H1 (cell line): ENCODE results near the gene GABRG3. TPM values are rescaled to one million over a fixed set of nuclear protein-coding genes. Genes with fewer than 3 reads are reported as not detected.

Experiments
- CHD2 ChIP-seq: IDR thresholded peaks from 2 replicates; pipeline ENCODE4 v1.6.1; 2012; ENCODE audit warnings: low read length, improper control_type of control experiment
- GTF2F1 ChIP-seq: IDR thresholded peaks from 2 replicates; pipeline ENCODE4 v1.6.1; 2012; ENCODE audit warnings: low read depth, low read length, improper control_type of control experiment, borderline replicate concordance
- MAFK ChIP-seq: IDR thresholded peaks from 2 replicates; pipeline ENCODE4 v1.6.1; 2012; ENCODE audit warnings: low read depth, mild to moderate bottlenecking, improper control_type of control experiment, low read length
- POLR2AphosphoS5 ChIP-seq: IDR thresholded peaks from 2 replicates; pipeline ENCODE4 v1.6.1; 2011; ENCODE audit warnings: low read depth, low read length
- SIX5 ChIP-seq: IDR thresholded peaks from 2 replicates; pipeline ENCODE4 v1.6.1; 2011; ENCODE audit warnings: mild to moderate bottlenecking, low read depth, low read length
- polyA plus RNA-seq, 7 experiments: library from polyadenylated mRNA; depleted of rRNA in 3 of 7; stranded (reverse) in 5 of 7; unstranded in 2 of 7; fragments of >200 nt in 5 of 7; fragments of 200-250 nt in 2 of 7; gene quantifications; 1 replicate in 5 of 7; 2 replicates in 1 of 7; 4 replicates in 1 of 7; pipeline versions ENCODE4 v1.2.1 to v1.2.3, GENCODE V29; 2011 to 2013; ENCODE audit warnings: missing spikeins in 2 of 7, mixed read lengths in 2 of 7
- total RNA-seq: library from RNA; stranded (reverse); fragmentation: NEBNext Ultra II Directional; extraction: Animal tissue kit (Norgen Biotek cat#: 25700); gene quantifications from 2 replicates; pipeline ENCODE4 v1.2.1, GENCODE V29; 2021
- TF ChIP-seq, protein P1 (sequence below): fragments of 300-600 bp; sonication (generic); IDR thresholded peaks from 2 replicates; pipeline ENCODE4 v1.7.1; 2012; ENCODE audit warnings: low read length, moderate library complexity, mild to moderate bottlenecking, inconsistent platforms; ENCODE audit not compliant: insufficient replicate concordance
- TF ChIP-seq, protein P2 (sequence below): IDR thresholded peaks from 2 replicates; pipeline ENCODE4 v1.6.1; 2011; ENCODE audit warnings: low read length, improper control_type of control experiment
- TF ChIP-seq, protein P3 (sequence below): IDR thresholded peaks from 2 replicates; pipeline ENCODE4 v1.6.1; 2012; ENCODE audit warnings: low read length, inconsistent platforms

GABRG3 gene
- total and polyA plus RNA-seq, 2 of the 8 experiments (the other 6 are each of a cell fraction or from before 2014, with no cell fraction given): 0.17 to 0.80 TPM

- TF ChIP-seq, protein P1, sequence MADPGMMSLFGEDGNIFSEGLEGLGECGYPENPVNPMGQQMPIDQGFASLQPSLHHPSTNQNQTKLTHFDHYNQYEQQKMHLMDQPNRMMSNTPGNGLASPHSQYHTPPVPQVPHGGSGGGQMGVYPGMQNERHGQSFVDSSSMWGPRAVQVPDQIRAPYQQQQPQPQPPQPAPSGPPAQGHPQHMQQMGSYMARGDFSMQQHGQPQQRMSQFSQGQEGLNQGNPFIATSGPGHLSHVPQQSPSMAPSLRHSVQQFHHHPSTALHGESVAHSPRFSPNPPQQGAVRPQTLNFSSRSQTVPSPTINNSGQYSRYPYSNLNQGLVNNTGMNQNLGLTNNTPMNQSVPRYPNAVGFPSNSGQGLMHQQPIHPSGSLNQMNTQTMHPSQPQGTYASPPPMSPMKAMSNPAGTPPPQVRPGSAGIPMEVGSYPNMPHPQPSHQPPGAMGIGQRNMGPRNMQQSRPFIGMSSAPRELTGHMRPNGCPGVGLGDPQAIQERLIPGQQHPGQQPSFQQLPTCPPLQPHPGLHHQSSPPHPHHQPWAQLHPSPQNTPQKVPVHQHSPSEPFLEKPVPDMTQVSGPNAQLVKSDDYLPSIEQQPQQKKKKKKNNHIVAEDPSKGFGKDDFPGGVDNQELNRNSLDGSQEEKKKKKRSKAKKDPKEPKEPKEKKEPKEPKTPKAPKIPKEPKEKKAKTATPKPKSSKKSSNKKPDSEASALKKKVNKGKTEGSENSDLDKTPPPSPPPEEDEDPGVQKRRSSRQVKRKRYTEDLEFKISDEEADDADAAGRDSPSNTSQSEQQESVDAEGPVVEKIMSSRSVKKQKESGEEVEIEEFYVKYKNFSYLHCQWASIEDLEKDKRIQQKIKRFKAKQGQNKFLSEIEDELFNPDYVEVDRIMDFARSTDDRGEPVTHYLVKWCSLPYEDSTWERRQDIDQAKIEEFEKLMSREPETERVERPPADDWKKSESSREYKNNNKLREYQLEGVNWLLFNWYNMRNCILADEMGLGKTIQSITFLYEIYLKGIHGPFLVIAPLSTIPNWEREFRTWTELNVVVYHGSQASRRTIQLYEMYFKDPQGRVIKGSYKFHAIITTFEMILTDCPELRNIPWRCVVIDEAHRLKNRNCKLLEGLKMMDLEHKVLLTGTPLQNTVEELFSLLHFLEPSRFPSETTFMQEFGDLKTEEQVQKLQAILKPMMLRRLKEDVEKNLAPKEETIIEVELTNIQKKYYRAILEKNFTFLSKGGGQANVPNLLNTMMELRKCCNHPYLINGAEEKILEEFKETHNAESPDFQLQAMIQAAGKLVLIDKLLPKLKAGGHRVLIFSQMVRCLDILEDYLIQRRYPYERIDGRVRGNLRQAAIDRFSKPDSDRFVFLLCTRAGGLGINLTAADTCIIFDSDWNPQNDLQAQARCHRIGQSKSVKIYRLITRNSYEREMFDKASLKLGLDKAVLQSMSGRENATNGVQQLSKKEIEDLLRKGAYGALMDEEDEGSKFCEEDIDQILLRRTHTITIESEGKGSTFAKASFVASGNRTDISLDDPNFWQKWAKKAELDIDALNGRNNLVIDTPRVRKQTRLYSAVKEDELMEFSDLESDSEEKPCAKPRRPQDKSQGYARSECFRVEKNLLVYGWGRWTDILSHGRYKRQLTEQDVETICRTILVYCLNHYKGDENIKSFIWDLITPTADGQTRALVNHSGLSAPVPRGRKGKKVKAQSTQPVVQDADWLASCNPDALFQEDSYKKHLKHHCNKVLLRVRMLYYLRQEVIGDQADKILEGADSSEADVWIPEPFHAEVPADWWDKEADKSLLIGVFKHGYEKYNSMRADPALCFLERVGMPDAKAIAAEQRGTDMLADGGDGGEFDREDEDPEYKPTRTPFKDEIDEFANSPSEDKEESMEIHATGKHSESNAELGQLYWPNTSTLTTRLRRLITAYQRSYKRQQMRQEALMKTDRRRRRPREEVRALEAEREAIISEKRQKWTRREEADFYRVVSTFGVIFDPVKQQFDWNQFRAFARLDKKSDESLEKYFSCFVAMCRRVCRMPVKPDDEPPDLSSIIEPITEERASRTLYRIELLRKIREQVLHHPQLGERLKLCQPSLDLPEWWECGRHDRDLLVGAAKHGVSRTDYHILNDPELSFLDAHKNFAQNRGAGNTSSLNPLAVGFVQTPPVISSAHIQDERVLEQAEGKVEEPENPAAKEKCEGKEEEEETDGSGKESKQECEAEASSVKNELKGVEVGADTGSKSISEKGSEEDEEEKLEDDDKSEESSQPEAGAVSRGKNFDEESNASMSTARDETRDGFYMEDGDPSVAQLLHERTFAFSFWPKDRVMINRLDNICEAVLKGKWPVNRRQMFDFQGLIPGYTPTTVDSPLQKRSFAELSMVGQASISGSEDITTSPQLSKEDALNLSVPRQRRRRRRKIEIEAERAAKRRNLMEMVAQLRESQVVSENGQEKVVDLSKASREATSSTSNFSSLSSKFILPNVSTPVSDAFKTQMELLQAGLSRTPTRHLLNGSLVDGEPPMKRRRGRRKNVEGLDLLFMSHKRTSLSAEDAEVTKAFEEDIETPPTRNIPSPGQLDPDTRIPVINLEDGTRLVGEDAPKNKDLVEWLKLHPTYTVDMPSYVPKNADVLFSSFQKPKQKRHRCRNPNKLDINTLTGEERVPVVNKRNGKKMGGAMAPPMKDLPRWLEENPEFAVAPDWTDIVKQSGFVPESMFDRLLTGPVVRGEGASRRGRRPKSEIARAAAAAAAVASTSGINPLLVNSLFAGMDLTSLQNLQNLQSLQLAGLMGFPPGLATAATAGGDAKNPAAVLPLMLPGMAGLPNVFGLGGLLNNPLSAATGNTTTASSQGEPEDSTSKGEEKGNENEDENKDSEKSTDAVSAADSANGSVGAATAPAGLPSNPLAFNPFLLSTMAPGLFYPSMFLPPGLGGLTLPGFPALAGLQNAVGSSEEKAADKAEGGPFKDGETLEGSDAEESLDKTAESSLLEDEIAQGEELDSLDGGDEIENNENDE: no peak
- TF ChIP-seq, protein P2, sequence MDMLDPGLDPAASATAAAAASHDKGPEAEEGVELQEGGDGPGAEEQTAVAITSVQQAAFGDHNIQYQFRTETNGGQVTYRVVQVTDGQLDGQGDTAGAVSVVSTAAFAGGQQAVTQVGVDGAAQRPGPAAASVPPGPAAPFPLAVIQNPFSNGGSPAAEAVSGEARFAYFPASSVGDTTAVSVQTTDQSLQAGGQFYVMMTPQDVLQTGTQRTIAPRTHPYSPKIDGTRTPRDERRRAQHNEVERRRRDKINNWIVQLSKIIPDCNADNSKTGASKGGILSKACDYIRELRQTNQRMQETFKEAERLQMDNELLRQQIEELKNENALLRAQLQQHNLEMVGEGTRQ: no peak
- TF ChIP-seq SIX5: no peak
- no peak for TF ChIP-seq POLR2AphosphoS5
- no peak for TF ChIP-seq CHD2
- TF ChIP-seq, protein P3, sequence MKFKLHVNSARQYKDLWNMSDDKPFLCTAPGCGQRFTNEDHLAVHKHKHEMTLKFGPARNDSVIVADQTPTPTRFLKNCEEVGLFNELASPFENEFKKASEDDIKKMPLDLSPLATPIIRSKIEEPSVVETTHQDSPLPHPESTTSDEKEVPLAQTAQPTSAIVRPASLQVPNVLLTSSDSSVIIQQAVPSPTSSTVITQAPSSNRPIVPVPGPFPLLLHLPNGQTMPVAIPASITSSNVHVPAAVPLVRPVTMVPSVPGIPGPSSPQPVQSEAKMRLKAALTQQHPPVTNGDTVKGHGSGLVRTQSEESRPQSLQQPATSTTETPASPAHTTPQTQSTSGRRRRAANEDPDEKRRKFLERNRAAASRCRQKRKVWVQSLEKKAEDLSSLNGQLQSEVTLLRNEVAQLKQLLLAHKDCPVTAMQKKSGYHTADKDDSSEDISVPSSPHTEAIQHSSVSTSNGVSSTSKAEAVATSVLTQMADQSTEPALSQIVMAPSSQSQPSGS: no peak
- no peak for TF ChIP-seq MAFK
- TF ChIP-seq GTF2F1: no peak
Measured at GRCh38 chr15:27124287-27124871, 153.4 kb downstream of the GABRG3 start (continued).
